Spleen (tissue), 11 donors: ENCODE results near the gene TM9SF2. TPM values are rescaled to one million over a fixed set of nuclear protein-coding genes. Genes with fewer than 3 reads are reported as not detected.

Source experiments
- DNase-seq: peaks from one replicate; pipeline ENCODE4 v3.0.0-alpha.2; 2020
- H3K27ac ChIP-seq, 8 donors: fragments of 200-600 bp; sonication (generic) in 7 of 8; 1 replicate in 4 of 8; 2 replicates in 4 of 8; pipeline versions ENCODE4 v1.5.0 to v1.8.0; 2016 to 2021; ENCODE audit warnings: inconsistent platforms in 4 of 8, mild to moderate bottlenecking in 4 of 8, moderate library complexity in 1 of 8
- H3K27me3 ChIP-seq, 7 donors: fragments of 200-600 bp; sonication (generic) in 6 of 7; replicated peaks in 1 of 7; 1 replicate in 4 of 7; 2 replicates in 3 of 7; pipeline versions ENCODE4 v1.5.0 to v1.8.0; 2016 to 2021; ENCODE audit warnings: inconsistent platforms in 3 of 7, mild to moderate bottlenecking in 1 of 7
- H3K36me3 ChIP-seq, 6 donors: fragments of 200-600 bp; sonication (generic) in 5 of 6; 1 replicate in 4 of 6; 2 replicates in 2 of 6; pipeline versions ENCODE4 v1.5.0 to v1.8.0; 2016 to 2021; ENCODE audit warnings: inconsistent platforms in 2 of 6
- H3K4me1 ChIP-seq, 6 donors: fragments of 200-600 bp; sonication (generic) in 5 of 6; 1 replicate in 3 of 6; 2 replicates in 3 of 6; pipeline versions ENCODE4 v1.5.0 to v1.8.0; 2016 to 2021; ENCODE audit warnings: inconsistent platforms in 3 of 6
- H3K4me3 ChIP-seq, 8 donors: fragments of 200-600 bp; sonication (generic) in 7 of 8; 1 replicate in 4 of 8; 2 replicates in 4 of 8; pipeline versions ENCODE4 v1.5.0 to v1.8.0; 2016 to 2021; ENCODE audit warnings: inconsistent platforms in 4 of 8, mild to moderate bottlenecking in 4 of 8, moderate library complexity in 2 of 8
- H3K9me3 ChIP-seq, 8 donors: fragments of 200-600 bp; sonication (generic) in 7 of 8; 1 replicate in 4 of 8; 2 replicates in 4 of 8; pipeline versions ENCODE4 v1.5.0 to v1.8.0; 2016 to 2021; ENCODE audit warnings: inconsistent platforms in 4 of 8
- CTCF ChIP-seq, 11 experiments: fragments of 200-600 bp in 7 of 11; fragments of 450-650 bp in 4 of 11; sonication (generic) in 4 of 11; IDR thresholded peaks in 8 of 11; conservative IDR thresholded peaks in 3 of 11; 1 replicate in 7 of 11; 2 replicates in 4 of 11; pipeline versions ENCODE4 v1.4.0 to v1.8.0; 2016 to 2021; ENCODE audit warnings: antibody characterized with exemption in 11 of 11, inconsistent platforms in 4 of 11, mild to moderate bottlenecking in 1 of 11
- POLR2A ChIP-seq, 3 donors: fragments of 450-650 bp; IDR thresholded peaks; one replicate each; pipeline ENCODE4 v1.5.1; 2017; ENCODE audit warnings: antibody characterized with exemption in 3 of 3, mild to moderate bottlenecking in 1 of 3
- POLR2AphosphoS5 ChIP-seq, 3 donors: sonication (generic); formaldehyde crosslinking; IDR thresholded peaks; one replicate each; pipeline ENCODE4 v1.5.1; 2017; ENCODE audit warnings: antibody characterized with exemption in 3 of 3
- WGBS, 5 donors: extraction: QIAGEN DNeasy Blood & Tissue Kit in 3 of 5; methylation state at CpG; one replicate each; pipeline versions ENCODE4 v1.1.5 to v1.1.7; 2013 to 2018; 5-methylcytosine and 5-hydroxymethylcytosine counted together
- intact Hi-C: fragments of 100-400 bp; cut with DNase I; formaldehyde crosslinking; loops from one replicate; pipeline ENCODE4 v1.15.0; 2023; ENCODE audit warnings: low total_unique reads
- polyA plus RNA-seq, 3 donors: library from polyadenylated mRNA; stranded (reverse); fragments of 200-250 nt; gene quantifications; one replicate each; pipeline ENCODE4 v1.2.1, GENCODE V29; 2013
- total RNA-seq, 7 donors: library from RNA; depleted of rRNA in 3 of 7; stranded (reverse); fragments of >200 nt in 3 of 7; fragmentation: NEBNext Ultra II Directional in 4 of 7; extraction: Animal tissue kit (Norgen Biotek cat#: 25700) in 4 of 7; gene quantifications; one replicate each; pipeline versions ENCODE4 v1.1.0 to v1.2.1, GENCODE V29; 2016 to 2021
- donor health status: healthy with polysubstance abuse.
- donor health status: DM: no; HTN: no; CAD: no; lungs with moderate emphysema.
- donor health status: DM: no; HTN: no; CAD: no.
- donor health status: Bipolar disorder and iron deficiency.
- donor health status: healthy.
- donor health status: DM: no; HTN: no; CAD: no.
- donor health status: DM: yes; HTN: yes; CAD: no.

TM9SF2 gene
- total and polyA plus RNA-seq, 10 donors: 28.8 to 134 (median 93.7) TPM

GRCh38 chr13:99572921-99573320 lies 71.6 kb downstream of the TM9SF2 start:
- 76 to 88% (median 82%) methylated on average over 13 of the region's 13 CpGs for WGBS, 5 donors
- no peak for DNase-seq
- no peak overlapping the region for H3K27ac ChIP-seq

GRCh38 chr13:99575376-99576120 lies 74.3 kb downstream of the TM9SF2 start:
- no peaks in the 10 kb centered on the region for H3K9me3 ChIP-seq
- intact Hi-C loops: no loop called here
- no peak for DNase-seq
- H3K36me3 ChIP-seq: no peaks in the 10 kb centered on the region
- no peak overlapping the region for H3K27ac ChIP-seq
- H3K4me3 ChIP-seq: no peak overlapping the region
- WGBS, 5 donors: 75 to 90% (median 77%) methylated on average over 15 to 18 of the region's 18 CpGs
- H3K27me3 ChIP-seq: peaks cover 0 to 8% (median 0%) of the 10 kb centered on the region in 7 donors
- H3K4me1 ChIP-seq: peaks cover 0 to 6% (median 0%) of the 10 kb centered on the region in 6 donors
- TF ChIP-seq CTCF (IDR thresholded peaks at IDR 0.05 in 8 of 11, conservative IDR thresholded peaks at IDR 0.05 in 3 of 11) (no peak), POLR2AphosphoS5 (IDR thresholded peaks at IDR 0.05) (no peak), POLR2A (IDR thresholded peaks at IDR 0.05) (no peak)

More at GRCh38 chr13:99572921-99573320, 71.6 kb downstream of the TM9SF2 start:
- Histone ChIP-seq H3K4me3 (no peak overlapping the region), H3K36me3 (no peaks in the 10 kb centered on the region), H3K4me1 (peaks cover 0 to 3% (median 0%) of the 10 kb centered on the region in 6 donors), H3K27me3 (peaks cover 0 to 8% (median 0%) of the 10 kb centered on the region in 7 donors), H3K9me3 (peaks cover 0 to 22% (median 15%) of the 10 kb centered on the region in 8 donors)
- intact Hi-C loops: no loop called here
- no peak for TF ChIP-seq POLR2AphosphoS5 (IDR thresholded peaks at IDR 0.05)
- no peak for TF ChIP-seq POLR2A (IDR thresholded peaks at IDR 0.05)
- TF ChIP-seq CTCF (IDR thresholded peaks at IDR 0.05 in 8 of 11, conservative IDR thresholded peaks at IDR 0.05 in 3 of 11): no peak

- Histone ChIP-seq H3K27me3 (peaks cover 0 to 8% (median 0%) of the 10 kb centered on the region in 7 donors), H3K36me3 (no peaks in the 10 kb centered on the region), H3K9me3 (no peaks in the 10 kb centered on the region), H3K4me3 (no peak overlapping the region), H3K4me1 (peaks cover 0 to 6% (median 0%) of the 10 kb centered on the region in 6 donors), H3K27ac (no peak overlapping the region)
- intact Hi-C loops: no loop called here
- TF ChIP-seq CTCF (IDR thresholded peaks at IDR 0.05 in 8 of 11, conservative IDR thresholded peaks at IDR 0.05 in 3 of 11): peak in 1 of 11 experiments; percentile 21
- TF ChIP-seq POLR2AphosphoS5 (IDR thresholded peaks at IDR 0.05): peak in 1 of 3 donors; percentile 28
- no peak for TF ChIP-seq POLR2A (IDR thresholded peaks at IDR 0.05)
- 74 to 83% (median 77%) methylated on average over 10 of the region's 10 CpGs for WGBS, 5 donors
- DNase-seq: no peak
These were observed 77.0 kb downstream of the TM9SF2 start for GRCh38 chr13:99577934-99578917.
